ENCODE measurements around the gene LSM3.

The LSM3 gene

DNA sequence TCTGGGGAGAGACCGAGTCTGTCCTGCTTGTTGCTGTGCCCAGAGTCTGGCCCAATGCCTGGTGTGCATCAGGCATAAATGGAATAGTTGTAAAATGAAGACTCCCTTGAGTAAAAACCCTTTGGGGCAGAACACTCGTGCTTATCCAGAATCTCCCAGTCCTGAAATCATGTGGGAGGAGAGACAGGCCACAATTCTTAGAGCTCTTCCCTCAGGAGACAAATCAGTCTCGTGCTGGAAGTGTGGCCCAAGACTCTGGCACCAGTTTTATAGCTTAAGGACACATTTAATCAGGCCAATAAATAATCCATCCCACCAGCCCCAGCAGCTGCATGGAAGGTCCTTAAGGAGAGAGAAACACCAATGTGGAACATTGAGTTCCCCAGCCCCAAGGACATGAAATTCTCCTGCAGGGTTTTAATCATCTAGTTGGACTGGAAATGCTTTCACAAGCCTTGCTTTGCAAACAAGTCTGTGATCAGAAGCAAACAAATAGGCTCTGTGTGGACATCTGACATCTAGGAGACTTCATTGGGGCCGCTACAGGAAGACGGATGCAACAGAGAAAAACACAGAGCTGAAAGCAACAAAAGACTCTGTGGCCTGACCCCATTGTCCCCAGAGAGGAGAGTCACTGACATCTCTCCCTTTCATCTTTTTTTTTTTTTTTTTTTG lies 70.4 kb downstream of the LSM3 start:
- no peak overlapping the region for H3K27ac ChIP-seq (ENCODE audit: poor library complexity, severe bottlenecking)
- DNase-seq (ENCODE audit: low spot score): no peak
- ATAC-seq (ENCODE audit: low read depth): no peak

More for the DNA sequence above, 70.4 kb downstream of the LSM3 start:
- Histone ChIP-seq H3K27me3 (ENCODE audit: insufficient read depth, poor library complexity, severe bottlenecking) (no peaks in the 10 kb centered on the region), H3K4me3 (ENCODE audit: severe bottlenecking) (no peak overlapping the region), H3K4me1 (ENCODE audit: insufficient read depth, poor library complexity, severe bottlenecking) (no peaks in the 10 kb centered on the region), H3K36me3 (ENCODE audit: low read depth) (no peaks in the 10 kb centered on the region), H3K9me3 (ENCODE audit: severe bottlenecking) (no peaks in the 10 kb centered on the region)
- TF ChIP-seq, protein P1, sequence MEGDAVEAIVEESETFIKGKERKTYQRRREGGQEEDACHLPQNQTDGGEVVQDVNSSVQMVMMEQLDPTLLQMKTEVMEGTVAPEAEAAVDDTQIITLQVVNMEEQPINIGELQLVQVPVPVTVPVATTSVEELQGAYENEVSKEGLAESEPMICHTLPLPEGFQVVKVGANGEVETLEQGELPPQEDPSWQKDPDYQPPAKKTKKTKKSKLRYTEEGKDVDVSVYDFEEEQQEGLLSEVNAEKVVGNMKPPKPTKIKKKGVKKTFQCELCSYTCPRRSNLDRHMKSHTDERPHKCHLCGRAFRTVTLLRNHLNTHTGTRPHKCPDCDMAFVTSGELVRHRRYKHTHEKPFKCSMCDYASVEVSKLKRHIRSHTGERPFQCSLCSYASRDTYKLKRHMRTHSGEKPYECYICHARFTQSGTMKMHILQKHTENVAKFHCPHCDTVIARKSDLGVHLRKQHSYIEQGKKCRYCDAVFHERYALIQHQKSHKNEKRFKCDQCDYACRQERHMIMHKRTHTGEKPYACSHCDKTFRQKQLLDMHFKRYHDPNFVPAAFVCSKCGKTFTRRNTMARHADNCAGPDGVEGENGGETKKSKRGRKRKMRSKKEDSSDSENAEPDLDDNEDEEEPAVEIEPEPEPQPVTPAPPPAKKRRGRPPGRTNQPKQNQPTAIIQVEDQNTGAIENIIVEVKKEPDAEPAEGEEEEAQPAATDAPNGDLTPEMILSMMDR (IDR thresholded peaks at IDR 0.05; ENCODE audit: poor library complexity, severe bottlenecking): no peak

All from RWPE2 (cell line).